Fibroblast of pulmonary artery (primary cell): Measurements from ENCODE around the gene ABCA4.
"Not testable (repeated sequence)": the region's sequence is repeated elsewhere in the genome, so short reads cannot be mapped to it uniquely, and the experiment has no call there.

Experiments
- DNase-seq: peaks from one replicate; pipeline ENCODE4 v3.0.0-alpha.2; 2010; ENCODE audit warnings: low read depth
- H3K4me3 ChIP-seq: replicated peaks from 2 replicates; pipeline ENCODE4 v1.5.1; 2011; ENCODE audit warnings: low read depth, mild to moderate bottlenecking, control low read depth, low read length, moderate library complexity
- TF ChIP-seq, protein P1 (sequence below): IDR thresholded peaks from 2 replicates; pipeline ENCODE4 v1.5.1; 2011; ENCODE audit warnings: mild to moderate bottlenecking, control low read depth, low read length, inconsistent platforms; ENCODE audit errors: missing control alignments

ABCA4 gene

DNA sequence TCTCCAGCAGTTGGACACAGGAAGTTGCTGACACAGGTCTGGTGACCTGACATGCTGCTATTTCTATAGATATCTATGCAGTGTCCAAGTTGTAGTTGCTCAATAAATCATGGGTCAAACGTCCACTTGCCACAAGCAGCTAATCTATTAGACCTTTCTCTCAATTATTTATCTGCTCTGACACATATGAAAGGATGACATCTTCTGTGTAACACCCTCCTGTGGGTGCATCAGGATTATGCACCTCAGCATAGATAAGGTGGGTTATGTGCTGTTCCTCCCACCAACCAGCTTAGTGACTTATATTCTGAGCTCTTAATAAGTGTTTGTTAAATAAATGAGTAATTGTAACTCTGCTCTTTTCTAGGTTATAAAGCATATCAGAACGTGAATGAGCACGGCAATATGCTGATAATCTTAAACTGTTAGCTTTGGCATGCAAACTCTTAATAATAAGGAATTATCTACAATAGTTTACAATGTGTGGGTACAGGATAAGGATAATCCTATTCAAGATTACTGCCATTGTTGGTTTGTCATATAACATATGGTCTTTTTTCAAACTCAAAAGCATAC is 121.0 kb downstream of the ABCA4 start:
- TF ChIP-seq, protein P1, sequence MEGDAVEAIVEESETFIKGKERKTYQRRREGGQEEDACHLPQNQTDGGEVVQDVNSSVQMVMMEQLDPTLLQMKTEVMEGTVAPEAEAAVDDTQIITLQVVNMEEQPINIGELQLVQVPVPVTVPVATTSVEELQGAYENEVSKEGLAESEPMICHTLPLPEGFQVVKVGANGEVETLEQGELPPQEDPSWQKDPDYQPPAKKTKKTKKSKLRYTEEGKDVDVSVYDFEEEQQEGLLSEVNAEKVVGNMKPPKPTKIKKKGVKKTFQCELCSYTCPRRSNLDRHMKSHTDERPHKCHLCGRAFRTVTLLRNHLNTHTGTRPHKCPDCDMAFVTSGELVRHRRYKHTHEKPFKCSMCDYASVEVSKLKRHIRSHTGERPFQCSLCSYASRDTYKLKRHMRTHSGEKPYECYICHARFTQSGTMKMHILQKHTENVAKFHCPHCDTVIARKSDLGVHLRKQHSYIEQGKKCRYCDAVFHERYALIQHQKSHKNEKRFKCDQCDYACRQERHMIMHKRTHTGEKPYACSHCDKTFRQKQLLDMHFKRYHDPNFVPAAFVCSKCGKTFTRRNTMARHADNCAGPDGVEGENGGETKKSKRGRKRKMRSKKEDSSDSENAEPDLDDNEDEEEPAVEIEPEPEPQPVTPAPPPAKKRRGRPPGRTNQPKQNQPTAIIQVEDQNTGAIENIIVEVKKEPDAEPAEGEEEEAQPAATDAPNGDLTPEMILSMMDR = no peak

DNA sequence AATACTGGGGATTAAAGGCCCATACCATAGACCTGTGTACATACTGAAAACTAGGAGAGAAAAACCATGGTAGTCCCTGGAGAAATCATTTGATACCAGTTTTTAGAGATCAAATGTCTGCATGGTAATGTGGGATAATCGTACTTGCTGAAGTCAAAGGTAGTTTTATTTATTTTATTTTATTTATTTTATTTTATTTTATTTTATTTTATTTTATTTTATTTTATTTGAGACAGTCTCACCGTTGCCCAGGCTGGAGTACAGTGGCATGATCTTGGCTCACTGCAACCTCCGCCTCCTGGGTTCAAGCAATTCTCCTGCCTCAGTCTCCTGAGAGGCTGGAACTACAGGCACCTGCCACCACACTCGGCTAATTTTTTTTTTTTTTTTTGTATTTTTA is 122.4 kb downstream of the ABCA4 start:
- DNase-seq, H3K4me3 ChIP-seq: not testable (repeated sequence)

More for the DNA sequence above, 121.0 kb downstream of the ABCA4 start:
- no peak overlapping the region for H3K4me3 ChIP-seq
- DNase-seq = no peak

DNA sequence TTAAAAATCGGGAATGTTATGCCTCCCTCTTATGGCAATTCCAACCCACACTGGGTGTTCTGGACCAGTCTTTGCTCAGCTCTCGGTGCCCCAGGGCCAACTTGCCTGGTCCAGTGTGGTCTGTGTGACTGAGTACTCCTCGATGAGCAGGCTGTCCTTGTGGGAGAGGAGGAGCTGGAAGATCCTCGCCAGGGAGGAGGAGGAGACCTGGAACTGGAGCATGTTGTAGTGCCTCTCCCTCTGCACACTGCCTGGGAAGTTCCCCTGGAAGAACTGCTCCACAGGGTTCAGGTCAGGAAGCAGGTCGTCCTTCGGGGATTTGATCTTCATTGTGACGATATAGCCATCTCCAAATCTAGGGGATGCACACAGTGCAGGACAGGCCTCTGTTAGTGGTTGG is 123.2 kb downstream of the ABCA4 start:
- TF ChIP-seq, protein P1 = no peak
- no peak overlapping the region for H3K4me3 ChIP-seq
- DNase-seq = no peak

DNA sequence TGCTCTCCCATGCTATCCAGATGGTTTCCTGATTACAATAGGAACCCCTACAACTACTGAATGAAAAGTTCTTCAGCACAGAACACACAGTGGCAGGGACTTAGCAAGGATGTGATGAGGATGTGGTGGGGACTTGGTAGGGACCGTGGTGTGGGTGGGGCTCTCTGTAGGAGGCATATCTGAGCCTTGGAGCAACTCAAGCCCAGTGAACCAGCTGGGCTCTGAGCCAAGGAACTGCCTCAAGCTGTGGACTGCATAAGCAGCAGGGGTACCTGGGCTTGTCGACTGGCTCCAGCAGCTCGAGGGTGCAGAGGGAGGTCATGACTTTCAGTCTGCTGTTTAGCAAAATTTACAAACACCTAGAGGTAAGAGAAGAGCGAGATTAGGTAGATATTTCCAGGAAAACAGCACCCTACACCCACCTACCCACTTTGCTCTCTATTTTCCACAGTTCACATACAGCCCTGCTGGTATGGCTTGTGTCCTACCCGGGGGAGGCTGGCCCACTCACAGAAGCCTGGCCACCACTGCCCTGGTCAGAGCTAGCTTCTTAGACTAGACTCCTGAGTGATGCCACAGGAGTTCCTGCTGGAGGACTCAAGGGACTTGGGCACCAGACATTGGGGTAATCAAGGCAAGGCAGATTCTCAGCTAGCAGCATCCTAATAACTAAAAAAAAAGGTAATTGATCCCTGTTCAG is 125.0 kb downstream of the ABCA4 start:
- TF ChIP-seq, protein P1 = no peak
- peak; percentile 14 for DNase-seq
- no peak overlapping the region for H3K4me3 ChIP-seq

DNA sequence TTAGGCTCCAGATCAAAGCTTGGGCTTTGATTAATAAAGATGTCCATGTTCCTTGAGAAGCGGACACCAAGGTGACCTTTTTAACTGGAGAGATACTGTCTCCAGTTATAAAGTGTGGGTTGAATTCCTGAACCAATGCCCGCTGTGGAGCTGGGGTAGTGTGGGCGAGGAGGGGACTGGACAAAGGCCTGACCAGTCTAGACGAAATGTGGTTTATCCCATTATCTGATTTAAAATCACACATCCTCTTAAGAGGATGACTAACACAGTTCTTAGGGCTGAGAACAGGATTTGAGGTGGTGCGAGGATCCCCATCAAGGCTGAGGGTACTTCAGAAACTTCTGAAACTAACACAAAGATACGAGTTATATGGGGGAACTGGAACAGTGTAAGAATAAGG is 127.2 kb downstream of the ABCA4 start:
- no peak for DNase-seq
- TF ChIP-seq, protein P1 = no peak
- H3K4me3 ChIP-seq = no peak overlapping the region

DNA sequence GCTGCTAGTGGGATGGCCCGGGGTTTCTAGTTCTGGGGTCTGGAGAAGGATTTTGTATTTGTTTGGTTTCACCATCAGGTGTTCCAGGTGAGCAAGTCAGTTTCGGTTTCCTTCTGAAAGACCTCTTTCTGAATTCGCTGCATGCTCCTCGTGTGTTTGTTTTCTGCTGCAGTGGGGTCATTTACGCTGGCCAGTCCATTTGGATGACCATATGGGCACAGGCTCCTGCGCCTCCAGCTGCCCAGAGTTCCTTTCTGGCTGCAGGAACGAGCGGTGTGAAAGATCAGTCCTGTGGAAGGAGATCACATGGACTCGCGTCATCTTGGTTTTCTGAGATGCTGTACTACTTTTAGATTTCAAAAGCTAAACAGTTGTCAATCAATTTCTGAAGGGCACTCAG is 128.0 kb downstream of the ABCA4 start:
- H3K4me3 ChIP-seq = no peak overlapping the region
- no peak for DNase-seq
- TF ChIP-seq, protein P1 = no peak

DNA sequence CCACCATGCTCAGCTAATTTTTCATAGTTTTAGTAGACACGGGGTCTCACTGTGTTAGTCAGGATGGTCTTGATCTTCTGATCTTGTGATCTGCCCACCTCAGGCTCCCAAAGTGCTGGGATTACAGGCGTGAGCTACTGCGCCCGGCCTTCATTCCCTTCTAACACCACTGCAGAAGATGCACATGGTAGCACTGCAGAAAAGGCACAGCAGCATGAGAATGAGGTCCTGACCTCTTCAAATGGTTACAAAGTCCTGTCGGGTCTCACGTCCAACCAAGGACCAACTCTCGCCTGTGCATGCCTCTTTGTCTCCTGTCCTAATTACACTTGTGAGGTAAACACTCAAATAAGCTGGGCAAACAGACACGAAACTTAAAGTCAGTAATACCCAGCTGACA is 128.8 kb downstream of the ABCA4 start:
- TF ChIP-seq, protein P1 = no peak
- no peak for DNase-seq
- H3K4me3 ChIP-seq = no peak overlapping the region
